GM18861 (cell line): ENCODE results near the gene EIF3F.

Experiments
- ATAC-seq: cut with Tn5 transposase; IDR thresholded peaks from one replicate; pipeline ENCODE4 v1.9.1; 2021; ENCODE audit not compliant: unreplicated experiment

EIF3F gene

GRCh38 chr11:8038811-8039529 lies 51.8 kb downstream of the EIF3F start:
- no peak for ATAC-seq

- ATAC-seq = no peak
Measured at GRCh38 chr11:8039530-8040260, 52.6 kb downstream of the EIF3F start.

DNA sequence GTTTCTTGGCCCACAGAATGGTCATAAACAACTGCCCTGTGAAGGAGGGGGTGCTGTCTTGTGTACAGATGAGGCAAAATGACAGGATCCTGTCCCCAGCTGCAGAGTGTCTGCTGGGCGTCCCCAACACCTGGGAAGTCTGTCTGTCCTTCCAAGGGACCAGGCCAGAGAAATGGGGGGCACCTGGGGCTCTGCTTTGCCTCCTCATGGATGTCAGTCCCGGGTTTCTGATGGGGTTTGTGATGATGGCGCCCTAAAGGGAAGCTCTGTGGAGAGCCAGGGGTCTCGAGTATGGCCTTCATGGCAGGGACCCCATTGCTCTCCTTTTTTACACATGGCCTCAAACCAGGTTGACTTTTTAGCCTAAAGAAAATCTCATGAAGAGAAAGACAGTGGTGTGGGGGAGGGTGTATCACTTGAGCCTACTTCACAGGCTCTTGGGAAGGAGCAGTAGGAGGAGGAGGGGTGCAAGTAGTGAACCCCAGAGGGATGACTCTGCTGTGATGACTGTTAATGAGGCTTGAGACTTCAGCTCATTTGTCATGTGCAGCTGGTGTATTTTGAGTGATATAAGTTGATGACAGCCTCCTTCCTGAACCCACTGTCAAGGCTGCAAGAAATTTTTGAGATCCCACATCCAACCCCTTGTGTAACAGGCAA lies 53.3 kb downstream of the EIF3F start:
- no peak for ATAC-seq

DNA sequence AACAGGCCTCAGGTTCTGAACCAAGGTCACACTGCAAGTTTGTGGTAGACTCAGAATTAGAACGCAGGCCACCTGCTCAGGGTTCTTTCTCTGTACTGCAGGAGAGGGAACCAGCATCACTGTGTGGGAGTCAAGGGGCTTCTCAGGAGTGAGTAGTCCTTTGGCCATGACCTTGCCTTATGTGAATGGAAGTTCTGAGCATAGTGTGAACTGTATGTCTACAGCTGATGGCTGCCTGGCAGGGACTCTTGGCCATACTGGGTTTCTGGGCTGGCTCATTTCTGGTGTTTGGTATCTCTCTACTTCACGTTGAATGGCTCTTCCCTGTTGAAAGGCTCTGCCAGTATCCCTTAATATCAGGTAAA lies 53.8 kb downstream of the EIF3F start:
- ATAC-seq = no peak

DNA sequence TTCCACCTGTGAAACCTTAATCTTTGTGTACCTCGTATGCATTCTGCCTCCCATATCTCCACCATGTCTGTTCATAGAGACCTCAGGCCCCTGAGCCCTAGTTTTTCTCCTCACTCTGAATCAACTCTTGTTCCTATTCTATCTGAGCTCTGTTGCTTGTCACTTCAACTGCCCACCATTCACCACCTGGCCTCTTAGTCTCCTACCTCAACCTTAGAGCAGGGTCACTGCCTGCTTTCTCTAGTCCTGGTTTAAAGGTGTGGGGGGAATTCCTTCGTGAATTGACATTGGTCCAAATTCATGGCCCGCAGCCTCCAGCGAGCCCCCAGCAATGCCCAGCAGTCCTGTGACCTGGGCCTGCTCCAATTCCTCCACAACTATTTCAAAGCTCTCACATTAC lies 54.4 kb downstream of the EIF3F start:
- ATAC-seq = no peak

DNA sequence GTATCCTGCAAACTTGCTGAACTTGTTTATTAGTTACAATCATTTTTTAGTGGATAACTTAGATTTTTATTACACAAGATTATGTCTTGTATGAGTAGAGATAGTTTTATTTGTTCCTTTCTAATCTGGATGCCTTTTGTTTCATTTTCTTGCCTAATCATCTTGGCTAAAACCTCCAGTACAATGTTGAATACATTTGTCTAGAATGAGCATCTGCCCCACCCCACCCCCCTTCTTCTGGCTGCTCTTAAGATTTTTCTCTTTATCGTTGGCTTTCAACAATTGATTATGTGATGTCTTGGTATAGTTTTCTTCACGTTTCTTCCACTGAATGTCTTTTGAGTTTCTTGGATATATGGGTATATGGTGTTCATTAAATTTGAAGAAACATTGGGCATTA lies 56.6 kb downstream of the EIF3F start:
- no peak for ATAC-seq

- ATAC-seq = no peak
Measured at GRCh38 chr11:8045839-8046238, 58.7 kb downstream of the EIF3F start.

- no peak for ATAC-seq
Measured at GRCh38 chr11:8047382-8047781, 60.2 kb downstream of the EIF3F start.

DNA sequence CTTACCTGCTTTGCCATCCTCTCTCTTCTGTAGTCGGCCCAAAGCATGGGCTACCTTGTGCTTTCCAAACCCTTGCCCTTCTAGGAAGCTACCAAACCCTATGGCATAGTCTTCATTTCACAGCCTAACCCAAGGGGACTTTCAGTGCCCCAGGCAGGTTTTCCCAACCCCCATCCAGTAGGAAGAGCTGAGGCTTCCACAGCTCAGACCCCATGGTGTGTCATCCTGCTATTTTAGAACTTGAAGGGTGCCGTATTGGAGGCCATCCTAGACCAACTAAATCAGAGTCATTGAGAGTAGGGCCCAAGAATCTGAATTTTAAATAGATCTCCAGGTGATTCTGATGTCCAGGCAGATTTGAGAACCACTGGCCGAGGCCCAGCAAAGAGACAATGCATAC lies 61.9 kb downstream of the EIF3F start:
- ATAC-seq = no peak
